ENCODE data around the gene B3GALT5.

The B3GALT5 gene

GRCh38 chr21:39632796-39633442, 20.2 kb downstream of the B3GALT5 start:
- Histone ChIP-seq H3K9me3 (no peaks in the 10 kb centered on the region), H3K36me3 (no peaks in the 10 kb centered on the region), H3K27ac (no peak overlapping the region), H3K27me3 (peaks cover 20% of the 10 kb centered on the region), H3K4me3 (ENCODE audit: low read depth in 1 of 2, low read length in 1 of 2) (no peak overlapping the region), H3K4me1 (ENCODE audit: control insufficient read depth in 1 of 2, insufficient read depth in 1 of 2, low read depth in 1 of 2, low read length in 1 of 2) (no peaks in the 10 kb centered on the region)
- TF ChIP-seq, protein P1, sequence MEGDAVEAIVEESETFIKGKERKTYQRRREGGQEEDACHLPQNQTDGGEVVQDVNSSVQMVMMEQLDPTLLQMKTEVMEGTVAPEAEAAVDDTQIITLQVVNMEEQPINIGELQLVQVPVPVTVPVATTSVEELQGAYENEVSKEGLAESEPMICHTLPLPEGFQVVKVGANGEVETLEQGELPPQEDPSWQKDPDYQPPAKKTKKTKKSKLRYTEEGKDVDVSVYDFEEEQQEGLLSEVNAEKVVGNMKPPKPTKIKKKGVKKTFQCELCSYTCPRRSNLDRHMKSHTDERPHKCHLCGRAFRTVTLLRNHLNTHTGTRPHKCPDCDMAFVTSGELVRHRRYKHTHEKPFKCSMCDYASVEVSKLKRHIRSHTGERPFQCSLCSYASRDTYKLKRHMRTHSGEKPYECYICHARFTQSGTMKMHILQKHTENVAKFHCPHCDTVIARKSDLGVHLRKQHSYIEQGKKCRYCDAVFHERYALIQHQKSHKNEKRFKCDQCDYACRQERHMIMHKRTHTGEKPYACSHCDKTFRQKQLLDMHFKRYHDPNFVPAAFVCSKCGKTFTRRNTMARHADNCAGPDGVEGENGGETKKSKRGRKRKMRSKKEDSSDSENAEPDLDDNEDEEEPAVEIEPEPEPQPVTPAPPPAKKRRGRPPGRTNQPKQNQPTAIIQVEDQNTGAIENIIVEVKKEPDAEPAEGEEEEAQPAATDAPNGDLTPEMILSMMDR (IDR thresholded peaks at IDR 0.05), result no peak

GRCh38 chr21:39633770-39634181, 21.0 kb downstream of the B3GALT5 start:
- H3K4me3 ChIP-seq (ENCODE audit: low read depth in 1 of 2, low read length in 1 of 2), result no peak overlapping the region
- TF ChIP-seq, protein P1 (IDR thresholded peaks at IDR 0.05), result no peak
- H3K27me3 ChIP-seq, result peaks cover 23% of the 10 kb centered on the region
- no peaks in the 10 kb centered on the region for H3K9me3 ChIP-seq
- no peaks in the 10 kb centered on the region for H3K36me3 ChIP-seq
- H3K4me1 ChIP-seq (ENCODE audit: control insufficient read depth in 1 of 2, insufficient read depth in 1 of 2, low read depth in 1 of 2, low read length in 1 of 2), result no peaks in the 10 kb centered on the region
- H3K27ac ChIP-seq, result no peak overlapping the region

- Histone ChIP-seq H3K4me3 (ENCODE audit: low read depth in 1 of 2, low read length in 1 of 2) (no peak overlapping the region), H3K27me3 (peaks cover 21% of the 10 kb centered on the region), H3K4me1 (ENCODE audit: control insufficient read depth in 1 of 2, insufficient read depth in 1 of 2, low read depth in 1 of 2, low read length in 1 of 2) (no peaks in the 10 kb centered on the region), H3K9me3 (no peaks in the 10 kb centered on the region), H3K36me3 (no peaks in the 10 kb centered on the region), H3K27ac (no peak overlapping the region)
- TF ChIP-seq, protein P1 (IDR thresholded peaks at IDR 0.05), result no peak
Measured at GRCh38 chr21:39634507-39634906, 21.8 kb downstream of the B3GALT5 start.

- H3K27me3 ChIP-seq, result peaks cover 27% of the 10 kb centered on the region
- no peaks in the 10 kb centered on the region for H3K9me3 ChIP-seq
- H3K4me3 ChIP-seq (ENCODE audit: low read depth in 1 of 2, low read length in 1 of 2), result no peak overlapping the region
- no peaks in the 10 kb centered on the region for H3K4me1 ChIP-seq (ENCODE audit: control insufficient read depth in 1 of 2, insufficient read depth in 1 of 2, low read depth in 1 of 2, low read length in 1 of 2)
- no peak overlapping the region for H3K27ac ChIP-seq
- TF ChIP-seq, protein P1 (IDR thresholded peaks at IDR 0.05), result no peak
- no peaks in the 10 kb centered on the region for H3K36me3 ChIP-seq
Measured at GRCh38 chr21:39637197-39637970, 24.6 kb downstream of the B3GALT5 start.

GRCh38 chr21:39637971-39638240, 25.2 kb downstream of the B3GALT5 start:
- TF ChIP-seq, protein P1 (IDR thresholded peaks at IDR 0.05), result no peak
- Histone ChIP-seq H3K27me3 (peaks cover 27% of the 10 kb centered on the region), H3K4me3 (ENCODE audit: low read depth in 1 of 2, low read length in 1 of 2) (no peak overlapping the region), H3K36me3 (no peaks in the 10 kb centered on the region), H3K27ac (no peak overlapping the region), H3K9me3 (no peaks in the 10 kb centered on the region), H3K4me1 (ENCODE audit: control insufficient read depth in 1 of 2, insufficient read depth in 1 of 2, low read depth in 1 of 2, low read length in 1 of 2) (no peaks in the 10 kb centered on the region)

Data from neutrophil (primary cell).